Liver (tissue), 9 donors: Measurements from ENCODE around the gene SOX5. TPM values are rescaled to one million over a fixed set of nuclear protein-coding genes. Genes with fewer than 3 reads are reported as not detected.

ENCODE experiments used
- DNase-seq: peaks from one replicate; pipeline ENCODE4 v3.0.0-alpha.2; 2017; ENCODE audit warnings: low spot score
- H3K27ac ChIP-seq, 2 donors: one replicate each; pipeline ENCODE4 v1.7.0; 2013; ENCODE audit warnings: inconsistent platforms in 2 of 2, low read length in 2 of 2, control low read depth in 1 of 2, low read depth in 1 of 2, mild to moderate bottlenecking in 1 of 2
- H3K27me3 ChIP-seq, 4 donors: one replicate each; pipeline versions ENCODE4 v1.6.1 to v1.7.0; 2013; ENCODE audit warnings: low read length in 3 of 4, inconsistent platforms in 1 of 4, mild to moderate bottlenecking in 1 of 4, moderate library complexity in 1 of 4; ENCODE audit not compliant: control insufficient read depth in 4 of 4, insufficient read depth in 4 of 4
- H3K36me3 ChIP-seq, 4 donors: one replicate each; pipeline versions ENCODE4 v1.6.1 to v1.7.0; 2013; ENCODE audit warnings: low read length in 3 of 4, mild to moderate bottlenecking in 3 of 4, low read depth in 1 of 4, moderate library complexity in 1 of 4; ENCODE audit not compliant: control insufficient read depth in 4 of 4, insufficient read depth in 3 of 4
- H3K4me1 ChIP-seq, 4 donors: one replicate each; pipeline versions ENCODE4 v1.6.1 to v1.7.0; 2013; ENCODE audit warnings: low read length in 3 of 4, mild to moderate bottlenecking in 3 of 4, moderate library complexity in 1 of 4; ENCODE audit not compliant: control insufficient read depth in 4 of 4, insufficient read depth in 4 of 4
- H3K4me3 ChIP-seq, 3 donors: one replicate each; pipeline versions ENCODE4 v1.6.1 to v1.7.0; 2013; ENCODE audit warnings: low read length in 3 of 3, control low read depth in 1 of 3, low read depth in 1 of 3, mild to moderate bottlenecking in 1 of 3
- H3K9ac ChIP-seq, 2 donors: one replicate each; pipeline ENCODE4 v1.7.0; 2013; ENCODE audit warnings: low read length in 2 of 2, mild to moderate bottlenecking in 2 of 2, moderate library complexity in 2 of 2, control low read depth in 1 of 2, low read depth in 1 of 2
- H3K9me3 ChIP-seq, 4 donors: one replicate each; pipeline versions ENCODE4 v1.6.1 to v1.7.0; 2013; ENCODE audit warnings: low read length in 3 of 4; ENCODE audit not compliant: control insufficient read depth in 4 of 4
- EGR1 ChIP-seq, 2 donors: IDR thresholded peaks; 2 replicates each; pipeline ENCODE4 v1.6.1; 2016 to 2018; ENCODE audit warnings: antibody characterized with exemption in 2 of 2, low read depth in 2 of 2
- FOXA1 ChIP-seq: IDR thresholded peaks from 2 replicates; pipeline ENCODE4 v1.6.1; 2016; ENCODE audit warnings: antibody characterized with exemption
- FOXA2 ChIP-seq: IDR thresholded peaks from 2 replicates; pipeline ENCODE4 v1.6.1; 2016; ENCODE audit warnings: antibody characterized with exemption
- GABPA ChIP-seq, 2 donors: IDR thresholded peaks in 1 of 2; conservative IDR thresholded peaks in 1 of 2; 2 replicates each; pipeline ENCODE4 v1.6.1; 2016; ENCODE audit warnings: antibody characterized with exemption in 2 of 2, mild to moderate bottlenecking in 1 of 2, moderate library complexity in 1 of 2
- HNF4A ChIP-seq, 2 donors: conservative IDR thresholded peaks; 2 replicates each; pipeline ENCODE4 v1.6.1; 2016; ENCODE audit warnings: antibody characterized with exemption in 2 of 2, mild to moderate bottlenecking in 2 of 2
- HNF4G ChIP-seq: IDR thresholded peaks from 2 replicates; pipeline ENCODE4 v1.6.1; 2016; ENCODE audit warnings: antibody characterized with exemption
- JUND ChIP-seq, 2 donors: IDR thresholded peaks; 2 replicates each; pipeline ENCODE4 v1.6.1; 2016; ENCODE audit warnings: antibody characterized with exemption in 2 of 2
- MAX ChIP-seq: IDR thresholded peaks from 2 replicates; pipeline ENCODE4 v1.6.1; 2016; ENCODE audit warnings: antibody characterized with exemption
- NR2F2 ChIP-seq: IDR thresholded peaks from 2 replicates; pipeline ENCODE4 v1.6.1; 2016; ENCODE audit warnings: antibody characterized with exemption
- RAD21 ChIP-seq, 2 donors: IDR thresholded peaks; 2 replicates each; pipeline ENCODE4 v1.6.1; 2016; ENCODE audit warnings: antibody characterized with exemption in 2 of 2, mild to moderate bottlenecking in 2 of 2
- RXRA ChIP-seq, 2 donors: IDR thresholded peaks; 2 replicates each; pipeline ENCODE4 v1.6.1; 2017 to 2018; ENCODE audit warnings: antibody characterized with exemption in 2 of 2, mild to moderate bottlenecking in 1 of 2
- SP1 ChIP-seq: IDR thresholded peaks from 2 replicates; pipeline ENCODE4 v1.6.1; 2018; ENCODE audit warnings: antibody characterized with exemption, mild to moderate bottlenecking
- TAF1 ChIP-seq: conservative IDR thresholded peaks from 2 replicates; pipeline ENCODE4 v1.6.1; 2016; ENCODE audit warnings: antibody characterized with exemption, mild to moderate bottlenecking
- YY1 ChIP-seq: IDR thresholded peaks from 2 replicates; pipeline ENCODE4 v1.6.1; 2016; ENCODE audit warnings: antibody characterized with exemption, mild to moderate bottlenecking
- ZBTB33 ChIP-seq: IDR thresholded peaks from 2 replicates; pipeline ENCODE4 v1.6.1; 2016; ENCODE audit warnings: antibody characterized with exemption
- WGBS: extraction: QIAGEN DNeasy Blood & Tissue Kit; methylation state at CpG from one replicate; pipeline ENCODE4 v1.1.7; 2013; 5-methylcytosine and 5-hydroxymethylcytosine counted together
- polyA plus RNA-seq, 2 donors: library from polyadenylated mRNA; stranded (reverse) in 1 of 2; unstranded in 1 of 2; fragments of 200-250 nt in 1 of 2; fragments of >200 nt in 1 of 2; fragmentation: Nextera tagmentation in 1 of 2; extraction: Ambion mirVana in 1 of 2; gene quantifications; one replicate each; pipeline versions ENCODE4 v1.2.1 to v1.2.3, GENCODE V29; 2013 to 2015
- total RNA-seq, 2 donors: library from RNA; depleted of rRNA; stranded (reverse); fragments of >200 nt; gene quantifications; one replicate each; pipeline ENCODE4 v1.2.3, GENCODE V29; 2014
- TF ChIP-seq, protein P1 (sequence below): IDR thresholded peaks from 2 replicates; pipeline ENCODE4 v1.6.1; 2016; ENCODE audit warnings: antibody characterized with exemption, mild to moderate bottlenecking
- TF ChIP-seq, protein P2 (sequence below): fragments of 150-350 bp; IDR thresholded peaks from 2 replicates; pipeline ENCODE4 v1.5.1; 2017; ENCODE audit warnings: improper control_type of control experiment, low read depth, low read length; ENCODE audit not compliant: missing input control
- TF ChIP-seq, protein P3 (sequence below): IDR thresholded peaks from 2 replicates; pipeline ENCODE4 v1.6.1; 2016; ENCODE audit warnings: antibody characterized with exemption
- donor health status: healthy.
- donor health status: healthy.
- donor health status: healthy.
- donor health status: healthy.
- donor health status: healthy.

SOX5 gene
- total and polyA plus RNA-seq, 4 donors = 2.3 to 42.4 (median 12.3) TPM

- H3K9ac ChIP-seq = no peak overlapping the region
- H3K27me3 ChIP-seq = no peaks in the 10 kb centered on the region
- H3K27ac ChIP-seq = no peak overlapping the region
- peaks cover 5 to 32% (median 18%) of the 10 kb centered on the region in 4 donors for H3K36me3 ChIP-seq
- TF ChIP-seq YY1 = no peak
- no peak for TF ChIP-seq HNF4A (conservative IDR thresholded peaks at IDR 0.05)
- no peak for TF ChIP-seq SP1
- TF ChIP-seq FOXA1 = no peak
- no peak for TF ChIP-seq RXRA (IDR thresholded peaks at IDR 0.05)
- TF ChIP-seq, protein P1, sequence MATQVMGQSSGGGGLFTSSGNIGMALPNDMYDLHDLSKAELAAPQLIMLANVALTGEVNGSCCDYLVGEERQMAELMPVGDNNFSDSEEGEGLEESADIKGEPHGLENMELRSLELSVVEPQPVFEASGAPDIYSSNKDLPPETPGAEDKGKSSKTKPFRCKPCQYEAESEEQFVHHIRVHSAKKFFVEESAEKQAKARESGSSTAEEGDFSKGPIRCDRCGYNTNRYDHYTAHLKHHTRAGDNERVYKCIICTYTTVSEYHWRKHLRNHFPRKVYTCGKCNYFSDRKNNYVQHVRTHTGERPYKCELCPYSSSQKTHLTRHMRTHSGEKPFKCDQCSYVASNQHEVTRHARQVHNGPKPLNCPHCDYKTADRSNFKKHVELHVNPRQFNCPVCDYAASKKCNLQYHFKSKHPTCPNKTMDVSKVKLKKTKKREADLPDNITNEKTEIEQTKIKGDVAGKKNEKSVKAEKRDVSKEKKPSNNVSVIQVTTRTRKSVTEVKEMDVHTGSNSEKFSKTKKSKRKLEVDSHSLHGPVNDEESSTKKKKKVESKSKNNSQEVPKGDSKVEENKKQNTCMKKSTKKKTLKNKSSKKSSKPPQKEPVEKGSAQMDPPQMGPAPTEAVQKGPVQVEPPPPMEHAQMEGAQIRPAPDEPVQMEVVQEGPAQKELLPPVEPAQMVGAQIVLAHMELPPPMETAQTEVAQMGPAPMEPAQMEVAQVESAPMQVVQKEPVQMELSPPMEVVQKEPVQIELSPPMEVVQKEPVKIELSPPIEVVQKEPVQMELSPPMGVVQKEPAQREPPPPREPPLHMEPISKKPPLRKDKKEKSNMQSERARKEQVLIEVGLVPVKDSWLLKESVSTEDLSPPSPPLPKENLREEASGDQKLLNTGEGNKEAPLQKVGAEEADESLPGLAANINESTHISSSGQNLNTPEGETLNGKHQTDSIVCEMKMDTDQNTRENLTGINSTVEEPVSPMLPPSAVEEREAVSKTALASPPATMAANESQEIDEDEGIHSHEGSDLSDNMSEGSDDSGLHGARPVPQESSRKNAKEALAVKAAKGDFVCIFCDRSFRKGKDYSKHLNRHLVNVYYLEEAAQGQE = no peak
- TF ChIP-seq EGR1 (IDR thresholded peaks at IDR 0.05; ENCODE audit: low read depth in 2 of 2) = no peak
- TF ChIP-seq, protein P2, sequence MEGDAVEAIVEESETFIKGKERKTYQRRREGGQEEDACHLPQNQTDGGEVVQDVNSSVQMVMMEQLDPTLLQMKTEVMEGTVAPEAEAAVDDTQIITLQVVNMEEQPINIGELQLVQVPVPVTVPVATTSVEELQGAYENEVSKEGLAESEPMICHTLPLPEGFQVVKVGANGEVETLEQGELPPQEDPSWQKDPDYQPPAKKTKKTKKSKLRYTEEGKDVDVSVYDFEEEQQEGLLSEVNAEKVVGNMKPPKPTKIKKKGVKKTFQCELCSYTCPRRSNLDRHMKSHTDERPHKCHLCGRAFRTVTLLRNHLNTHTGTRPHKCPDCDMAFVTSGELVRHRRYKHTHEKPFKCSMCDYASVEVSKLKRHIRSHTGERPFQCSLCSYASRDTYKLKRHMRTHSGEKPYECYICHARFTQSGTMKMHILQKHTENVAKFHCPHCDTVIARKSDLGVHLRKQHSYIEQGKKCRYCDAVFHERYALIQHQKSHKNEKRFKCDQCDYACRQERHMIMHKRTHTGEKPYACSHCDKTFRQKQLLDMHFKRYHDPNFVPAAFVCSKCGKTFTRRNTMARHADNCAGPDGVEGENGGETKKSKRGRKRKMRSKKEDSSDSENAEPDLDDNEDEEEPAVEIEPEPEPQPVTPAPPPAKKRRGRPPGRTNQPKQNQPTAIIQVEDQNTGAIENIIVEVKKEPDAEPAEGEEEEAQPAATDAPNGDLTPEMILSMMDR = no peak
- no peak for TF ChIP-seq NR2F2
- no peak for TF ChIP-seq FOXA2
- DNase-seq = no peak
- no peaks in the 10 kb centered on the region for H3K4me1 ChIP-seq
- 91% methylated on average over 1 of the region's 1 CpG for WGBS
- no peaks in the 10 kb centered on the region for H3K9me3 ChIP-seq
- no peak overlapping the region for H3K4me3 ChIP-seq
Measured at GRCh38 chr12:23893611-23894010, 55.9 kb downstream of the SOX5 start.

DNA sequence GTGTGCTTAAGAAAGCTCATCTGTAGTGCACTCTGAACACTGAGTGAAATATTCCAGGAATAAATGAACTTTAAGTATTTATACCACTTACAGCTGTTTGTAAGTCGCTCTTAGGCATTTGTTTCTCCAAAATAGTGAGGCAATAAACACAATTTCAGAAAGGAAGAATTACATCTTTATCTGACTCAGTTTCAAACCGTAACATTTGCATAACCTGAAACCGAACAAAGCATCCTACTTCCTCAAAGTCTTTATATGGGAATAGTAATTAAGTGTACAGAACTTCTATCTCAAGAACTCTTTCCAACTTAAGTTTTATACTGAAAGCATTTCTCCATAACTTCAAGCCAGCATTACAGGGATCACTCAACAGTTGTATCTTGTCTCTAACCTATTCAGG lies 58.4 kb downstream of the SOX5 start:
- no peak overlapping the region for H3K9ac ChIP-seq
- no peak overlapping the region for H3K27ac ChIP-seq
- H3K27me3 ChIP-seq = no peaks in the 10 kb centered on the region
- DNase-seq = no peak
- H3K9me3 ChIP-seq = no peaks in the 10 kb centered on the region
- WGBS = 95% methylated on average over 3 of the region's 3 CpGs
- H3K36me3 ChIP-seq = peaks cover 5 to 32% (median 18%) of the 10 kb centered on the region in 4 donors
- TF ChIP-seq RXRA (IDR thresholded peaks at IDR 0.05) (no peak), JUND (IDR thresholded peaks at IDR 0.05) (no peak), GABPA (IDR thresholded peaks at IDR 0.05 in 1 of 2, conservative IDR thresholded peaks at IDR 0.05 in 1 of 2) (no peak), SP1 (no peak), FOXA2 (no peak), NR2F2 (no peak), TAF1 (no peak), RAD21 (IDR thresholded peaks at IDR 0.05) (no peak), YY1 (no peak), MAX (no peak), HNF4G (no peak), ZBTB33 (no peak), FOXA1 (no peak), HNF4A (conservative IDR thresholded peaks at IDR 0.05) (no peak), EGR1 (IDR thresholded peaks at IDR 0.05; ENCODE audit: low read depth in 2 of 2) (no peak)
- TF ChIP-seq, protein P2 = no peak
- TF ChIP-seq, protein P1 = no peak
- TF ChIP-seq, protein P3, sequence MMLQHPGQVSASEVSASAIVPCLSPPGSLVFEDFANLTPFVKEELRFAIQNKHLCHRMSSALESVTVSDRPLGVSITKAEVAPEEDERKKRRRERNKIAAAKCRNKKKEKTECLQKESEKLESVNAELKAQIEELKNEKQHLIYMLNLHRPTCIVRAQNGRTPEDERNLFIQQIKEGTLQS = no peak
- peaks cover 0 to 5% (median 2%) of the 10 kb centered on the region in 4 donors for H3K4me1 ChIP-seq
- H3K4me3 ChIP-seq = no peak overlapping the region
